CD14-positive monocyte (primary cell): ENCODE results near the gene FKBP15. TPM values are rescaled to one million over a fixed set of nuclear protein-coding genes. Genes with fewer than 3 reads are reported as not detected.

Experiments used
- DNase-seq, 3 donors: peaks; one replicate each; pipeline ENCODE4 v3.0.0-alpha.2; 2011 to 2022
- H2AFZ ChIP-seq: 2 replicates; pipeline ENCODE4 v1.6.0; 2012; ENCODE audit warnings: mild to moderate bottlenecking, low read depth, low read length, inconsistent platforms; ENCODE audit not compliant: insufficient read depth, poor library complexity, severe bottlenecking
- H3K27ac ChIP-seq, 2 donors: 1 replicate in 1 of 2; 2 replicates in 1 of 2; pipeline ENCODE4 v1.5.1; 2012 to 2013; ENCODE audit warnings: low read length in 2 of 2, control low read depth in 1 of 2, inconsistent platforms in 1 of 2, low read depth in 1 of 2, mild to moderate bottlenecking in 1 of 2
- H3K27me3 ChIP-seq, 2 donors: one replicate each; pipeline versions ENCODE4 v1.6.0 to v1.6.1; 2011 to 2013; ENCODE audit warnings: low read length in 2 of 2; ENCODE audit not compliant: control insufficient read depth in 2 of 2, insufficient read depth in 2 of 2
- H3K36me3 ChIP-seq, 2 donors: replicated peaks in 1 of 2; 1 replicate in 1 of 2; 2 replicates in 1 of 2; pipeline versions ENCODE4 v1.5.1 to v1.6.1; 2012 to 2013; ENCODE audit warnings: low read length in 2 of 2, control low read depth in 1 of 2, inconsistent platforms in 1 of 2, mild to moderate bottlenecking in 1 of 2; ENCODE audit not compliant: insufficient read depth in 2 of 2, control insufficient read depth in 1 of 2
- H3K4me1 ChIP-seq, 2 donors: 1 replicate in 1 of 2; 2 replicates in 1 of 2; pipeline versions ENCODE4 v1.5.1 to v1.6.1; 2012 to 2013; ENCODE audit warnings: low read length in 2 of 2, control low read depth in 1 of 2, inconsistent platforms in 1 of 2, mild to moderate bottlenecking in 1 of 2, moderate library complexity in 1 of 2; ENCODE audit not compliant: insufficient read depth in 2 of 2, control insufficient read depth in 1 of 2
- H3K4me2 ChIP-seq: replicated peaks from 2 replicates; pipeline ENCODE3; 2012; ENCODE audit warnings: low read length, moderate library complexity, mild to moderate bottlenecking; ENCODE audit not compliant: poor library complexity, severe bottlenecking; ENCODE audit errors: extremely low read depth
- H3K4me3 ChIP-seq, 3 experiments: fragments of 200-600 bp in 1 of 3; sonication (generic) in 1 of 3; replicated peaks in 1 of 3; 1 replicate in 2 of 3; 2 replicates in 1 of 3; pipeline ENCODE4 v1.5.1; 2011 to 2013; ENCODE audit warnings: low read length in 3 of 3, mild to moderate bottlenecking in 3 of 3, control low read depth in 2 of 3, low read depth in 2 of 3, inconsistent platforms in 1 of 3, moderate library complexity in 1 of 3
- H3K79me2 ChIP-seq: 2 replicates; pipeline ENCODE4 v1.6.0; 2012; ENCODE audit warnings: mild to moderate bottlenecking, control low read depth, inconsistent platforms, low read length, moderate library complexity; ENCODE audit not compliant: insufficient read depth
- H3K9ac ChIP-seq: 2 replicates; pipeline ENCODE4 v1.6.0; 2017; ENCODE audit warnings: low read length, mild to moderate bottlenecking; ENCODE audit not compliant: insufficient read depth, poor library complexity, severe bottlenecking
- H3K9me3 ChIP-seq, 2 donors: replicated peaks in 1 of 2; 1 replicate in 1 of 2; 2 replicates in 1 of 2; pipeline versions ENCODE4 v1.5.1 to v1.6.1; 2012 to 2013; ENCODE audit warnings: low read length in 2 of 2, control low read depth in 1 of 2; ENCODE audit not compliant: control insufficient read depth in 1 of 2, insufficient read depth in 1 of 2
- H4K20me1 ChIP-seq: 2 replicates; pipeline ENCODE4 v1.6.0; 2012; ENCODE audit warnings: mild to moderate bottlenecking, low read length, control low read depth, moderate library complexity; ENCODE audit not compliant: insufficient read depth
- H3K27ac Mint-ChIP-seq, 7 donors: one replicate each; pipeline ENCODE4 v1.8.0; 2020; ENCODE audit warnings: mild to moderate bottlenecking in 7 of 7, mixed read lengths in 7 of 7, moderate library complexity in 6 of 7, inconsistent platforms in 2 of 7
- H3K27me3 Mint-ChIP-seq, 3 donors: one replicate each; pipeline ENCODE4 v1.8.0; 2021 to 2022; ENCODE audit warnings: low read depth in 3 of 3, mild to moderate bottlenecking in 3 of 3, mixed read lengths in 3 of 3, moderate library complexity in 3 of 3, inconsistent platforms in 1 of 3
- H3K36me3 Mint-ChIP-seq, 2 donors: one replicate each; pipeline ENCODE4 v1.8.0; 2020; ENCODE audit warnings: mixed read lengths in 2 of 2, inconsistent platforms in 1 of 2, mild to moderate bottlenecking in 1 of 2
- H3K4me1 Mint-ChIP-seq: one replicate; pipeline ENCODE4 v1.8.0; 2020; ENCODE audit warnings: mild to moderate bottlenecking, mixed read lengths
- H3K4me3 Mint-ChIP-seq, 2 donors: one replicate each; pipeline ENCODE4 v1.8.0; 2020; ENCODE audit warnings: mild to moderate bottlenecking in 2 of 2, mixed read lengths in 2 of 2, moderate library complexity in 1 of 2
- H3K9me3 Mint-ChIP-seq, 7 donors: one replicate each; pipeline ENCODE4 v1.8.0; 2020 to 2022; ENCODE audit warnings: mixed read lengths in 7 of 7, mild to moderate bottlenecking in 6 of 7, moderate library complexity in 6 of 7, inconsistent platforms in 2 of 7
- WGBS: methylation state at CpG from one replicate; pipeline ENCODE4 v1.1.5; 2013; ENCODE audit warnings: missing lambda C conversion rate; ENCODE audit not compliant: insufficient coverage; 5-methylcytosine and 5-hydroxymethylcytosine counted together
- intact Hi-C, 2 donors: fragments of 100-400 bp; cut with micrococcal nuclease; formaldehyde crosslinking; loops; one replicate each; pipeline versions ENCODE4 v1.15.0 to v1.15.1; 2023
- polyA plus RNA-seq, 3 donors: library from polyadenylated mRNA; depleted of rRNA in 1 of 3; unstranded in 2 of 3; stranded (reverse) in 1 of 3; fragments of 300-500 nt in 2 of 3; fragments of >200 nt in 1 of 3; fragmentation: Illumina TruSeq in 2 of 3; gene quantifications; 1 replicate in 2 of 3; 2 replicates in 1 of 3; pipeline ENCODE4 v1.2.3, GENCODE V29; 2012 to 2021
- TF ChIP-seq, protein P1 (sequence below): fragments of 200-600 bp; IDR thresholded peaks from one replicate; pipeline ENCODE4 v1.8.0; 2022; ENCODE audit warnings: antibody characterized with exemption, mild to moderate bottlenecking

The FKBP15 gene
- polyA plus RNA-seq, 3 donors = 32.3 to 120 (median 55.7) TPM

DNA sequence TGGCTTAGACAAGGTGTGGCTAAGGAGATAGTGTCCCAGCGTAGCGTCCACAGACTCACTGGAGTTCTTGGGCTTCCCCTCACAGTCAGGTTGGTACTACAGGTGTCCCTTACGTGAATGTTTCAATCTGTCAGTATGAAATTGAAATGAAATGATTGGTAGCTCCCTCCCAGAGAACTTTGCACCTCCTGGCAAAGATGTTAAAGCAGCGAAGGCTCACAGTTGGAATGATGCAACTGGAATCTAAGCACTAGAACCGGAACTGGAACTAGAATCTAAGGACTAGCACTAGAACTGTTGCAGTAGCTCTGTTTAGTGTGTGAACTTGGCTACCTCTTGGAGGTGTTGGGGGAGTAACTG lies 1.4 kb upstream of the FKBP15 start:
- peaks cover 67% of the 10 kb centered on the region for H3K4me1 Mint-ChIP-seq
- peaks cover 56 to 70% of the 10 kb centered on the region in 2 donors for H3K4me1 ChIP-seq
- no peaks in the 10 kb centered on the region for H3K27me3 Mint-ChIP-seq
- peak overlapping the region; percentile 74 for H3K9ac ChIP-seq
- H3K27ac Mint-ChIP-seq = peak overlapping the region; percentile 11 to 97 (median 92)
- peak overlapping the region; percentile 84 for H2AFZ ChIP-seq
- peak in 2 of 3 donors; percentile 26 to 45 for DNase-seq
- peaks cover 19% of the 10 kb centered on the region for H4K20me1 ChIP-seq
- peak overlapping the region; percentile 83 to 95 (median 86) for H3K4me3 ChIP-seq
- 86% methylated on average over 2 of the region's 5 CpGs for WGBS
- peaks cover 3 to 12% of the 10 kb centered on the region in 2 donors for H3K36me3 ChIP-seq
- TF ChIP-seq, protein P1, sequence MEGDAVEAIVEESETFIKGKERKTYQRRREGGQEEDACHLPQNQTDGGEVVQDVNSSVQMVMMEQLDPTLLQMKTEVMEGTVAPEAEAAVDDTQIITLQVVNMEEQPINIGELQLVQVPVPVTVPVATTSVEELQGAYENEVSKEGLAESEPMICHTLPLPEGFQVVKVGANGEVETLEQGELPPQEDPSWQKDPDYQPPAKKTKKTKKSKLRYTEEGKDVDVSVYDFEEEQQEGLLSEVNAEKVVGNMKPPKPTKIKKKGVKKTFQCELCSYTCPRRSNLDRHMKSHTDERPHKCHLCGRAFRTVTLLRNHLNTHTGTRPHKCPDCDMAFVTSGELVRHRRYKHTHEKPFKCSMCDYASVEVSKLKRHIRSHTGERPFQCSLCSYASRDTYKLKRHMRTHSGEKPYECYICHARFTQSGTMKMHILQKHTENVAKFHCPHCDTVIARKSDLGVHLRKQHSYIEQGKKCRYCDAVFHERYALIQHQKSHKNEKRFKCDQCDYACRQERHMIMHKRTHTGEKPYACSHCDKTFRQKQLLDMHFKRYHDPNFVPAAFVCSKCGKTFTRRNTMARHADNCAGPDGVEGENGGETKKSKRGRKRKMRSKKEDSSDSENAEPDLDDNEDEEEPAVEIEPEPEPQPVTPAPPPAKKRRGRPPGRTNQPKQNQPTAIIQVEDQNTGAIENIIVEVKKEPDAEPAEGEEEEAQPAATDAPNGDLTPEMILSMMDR = no peak
- H3K27ac ChIP-seq = peak overlapping the region in 1 of 2 donors; percentile 84
- H3K9me3 Mint-ChIP-seq = peaks cover 0 to 3% (median 0%) of the 10 kb centered on the region in 7 donors
- no peaks in the 10 kb centered on the region for H3K27me3 ChIP-seq
- H3K36me3 Mint-ChIP-seq = peaks cover 13 to 18% of the 10 kb centered on the region in 2 donors
- H3K9me3 ChIP-seq = no peaks in the 10 kb centered on the region
- H3K4me2 ChIP-seq = peak overlapping the region; percentile 99
- H3K4me3 Mint-ChIP-seq = peak overlapping the region; percentile 93 to 94
- intact Hi-C loops = no loop called here
- peaks cover 87% of the 10 kb centered on the region for H3K79me2 ChIP-seq

DNA sequence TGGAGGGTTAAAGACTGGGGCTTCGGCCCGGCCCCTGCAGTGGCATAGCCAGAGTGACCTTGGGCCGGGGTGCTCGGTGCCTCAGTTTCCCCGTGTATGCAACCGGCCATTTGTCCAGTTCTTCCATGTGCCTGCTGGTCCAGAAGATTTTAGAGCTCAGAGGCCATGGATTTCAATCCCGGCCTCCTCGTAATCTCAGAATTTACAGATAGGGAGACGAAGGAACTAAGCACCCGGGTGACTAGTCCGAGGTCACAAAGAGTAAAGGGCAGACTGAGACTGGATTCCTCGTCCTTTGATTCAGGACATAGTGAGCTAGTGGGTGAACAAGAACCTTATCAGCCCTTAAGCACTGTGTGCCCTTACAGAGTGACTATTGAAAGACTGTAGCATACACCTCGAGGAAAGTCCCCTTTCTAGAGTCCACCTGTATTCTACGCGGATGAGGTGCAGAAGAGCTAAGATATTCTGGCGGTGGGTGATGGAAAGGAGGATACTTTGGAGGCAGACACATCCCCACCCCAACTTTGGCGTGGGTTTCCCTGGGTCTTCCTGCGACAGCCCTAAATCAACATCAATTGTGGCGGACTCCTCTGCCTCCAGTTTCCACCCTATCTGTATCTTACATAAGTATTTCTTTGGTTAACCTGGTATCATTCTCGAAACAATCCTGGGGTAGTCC lies 864 bp upstream of the FKBP15 start:
- TF ChIP-seq, protein P1 = no peak
- 7% methylated on average over 10 of the region's 20 CpGs for WGBS
- no peaks in the 10 kb centered on the region for H3K27me3 Mint-ChIP-seq
- no peaks in the 10 kb centered on the region for H3K9me3 ChIP-seq
- H3K27ac Mint-ChIP-seq = peak overlapping the region; percentile 91 to 99 (median 94)
- H3K27ac ChIP-seq = peak overlapping the region; percentile 84 to 94
- peak overlapping the region; percentile 83 to 95 (median 86) for H3K4me3 ChIP-seq
- peaks cover 15 to 18% of the 10 kb centered on the region in 2 donors for H3K36me3 Mint-ChIP-seq
- H3K9me3 Mint-ChIP-seq = peaks cover 0 to 3% (median 0%) of the 10 kb centered on the region in 7 donors
- H3K27me3 ChIP-seq = no peaks in the 10 kb centered on the region
- peaks cover 88% of the 10 kb centered on the region for H3K79me2 ChIP-seq
- peak overlapping the region; percentile 74 for H3K9ac ChIP-seq
- H3K36me3 ChIP-seq = peaks cover 3 to 12% of the 10 kb centered on the region in 2 donors
- peak overlapping the region; percentile 99 for H3K4me2 ChIP-seq
- H4K20me1 ChIP-seq = peaks cover 19% of the 10 kb centered on the region
- no peak for DNase-seq
- peak overlapping the region; percentile 84 for H2AFZ ChIP-seq
- intact Hi-C loops = loop anchor here in 1 of 2 donors (2.0 kb wide), 3 partner anchors 35 to 71 kb away; partner anchors contain the start of genes CDC26, PRPF4 and SLC31A2
- H3K4me1 ChIP-seq = peaks cover 52 to 65% of the 10 kb centered on the region in 2 donors
- peak overlapping the region; percentile 93 to 94 for H3K4me3 Mint-ChIP-seq
- H3K4me1 Mint-ChIP-seq = peaks cover 63% of the 10 kb centered on the region
